G401 (cell line): ENCODE measurements around the gene PLA2G4C. TPM values are rescaled to one million over a fixed set of nuclear protein-coding genes. Genes with fewer than 3 reads are reported as not detected.

Experiments
- DNase-seq: peaks from one replicate; pipeline ENCODE4 v3.0.0-alpha.2; 2015; ENCODE audit warnings: low spot score
- in situ Hi-C: cut with HindIII; loops from 2 replicates; pipeline ENCODE4 v1.10.0; 2016; ENCODE audit warnings: low sequenced_read_pairs, mixed read lengths
- total RNA-seq: library from RNA; depleted of rRNA; stranded (reverse); fragments of >200 nt; shearing (Covaris generic); gene quantifications from 2 replicates; pipeline ENCODE4 v1.2.3, GENCODE V29; 2014; rRNA removed

The PLA2G4C gene
- total RNA-seq, 1 experiment from 2014 or later: 0.92 TPM

GRCh38 chr19:48006762-48007161 is 103.9 kb downstream of the PLA2G4C start:
- in situ Hi-C loops: no loop called here
- DNase-seq: no peak

DNA sequence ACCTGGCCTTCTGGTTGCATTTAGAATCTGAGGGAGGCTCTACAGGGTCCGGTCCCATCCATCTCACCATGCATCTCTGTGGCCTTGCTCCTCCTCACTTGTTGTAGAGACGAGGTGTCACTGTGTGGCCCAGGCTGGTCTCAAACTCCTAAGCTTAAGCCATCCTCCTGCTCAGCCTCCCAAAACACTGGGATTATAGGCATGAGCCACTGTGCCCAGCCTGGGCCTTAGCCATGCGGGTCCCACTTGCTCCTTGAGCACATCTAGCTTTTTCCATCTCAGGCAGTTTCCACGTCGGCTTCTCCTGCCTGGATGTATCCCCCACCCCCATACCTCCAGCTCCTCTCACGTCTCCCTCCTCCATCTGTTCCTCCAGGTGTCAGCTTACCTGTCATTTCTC is 106.4 kb downstream of the PLA2G4C start:
- no peak for DNase-seq
- in situ Hi-C loops: no loop called here

DNA sequence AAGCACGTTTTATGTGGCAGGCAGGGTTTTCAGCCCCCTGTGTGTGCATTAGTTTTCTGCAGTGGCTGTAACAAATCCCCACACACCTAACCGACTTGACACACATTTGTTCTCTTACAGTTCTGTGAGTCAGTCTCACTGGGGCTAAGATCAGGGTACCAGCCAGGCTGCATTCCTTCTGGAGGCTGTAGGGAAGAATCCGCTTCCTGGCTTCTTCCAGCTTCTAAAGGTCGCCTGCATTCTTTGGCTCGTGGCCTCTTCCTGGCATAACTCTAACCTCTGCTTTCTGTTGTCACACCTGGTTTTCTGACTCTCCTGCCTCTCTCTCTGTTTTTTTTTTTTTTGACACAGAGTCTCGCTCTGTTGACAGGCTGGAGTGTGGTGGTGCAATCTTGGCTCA is 109.8 kb downstream of the PLA2G4C start:
- no peak for DNase-seq
- in situ Hi-C loops: no loop called here

- no peak for DNase-seq
- in situ Hi-C loops: no loop called here
Observed at GRCh38 chr19:47998800-47999199, 111.8 kb downstream of the PLA2G4C start.

Other genes starting within 250 kb of the PLA2G4C start
- gene SULT2A1, start 224.5 kb downstream of the PLA2G4C start, total RNA-seq: not detected in 2 replicates
- not detected in 2 replicates for gene BSPH1, start 118.6 kb downstream of the PLA2G4C start, total RNA-seq
- not detected in 2 replicates for gene ELSPBP1, start 116.2 kb downstream of the PLA2G4C start, total RNA-seq
- not detected in 2 replicates for gene CABP5, start 66.7 kb downstream of the PLA2G4C start, total RNA-seq
- gene LIG1, start 59.5 kb upstream of the PLA2G4C start, total RNA-seq: 62.8 and 119 TPM in 2 replicates
- 3.1 and 3.6 TPM in 2 replicates for gene ZSWIM9, start 59.9 kb upstream of the PLA2G4C start, total RNA-seq
- gene CARD8, start 145.1 kb upstream of the PLA2G4C start, total RNA-seq: 25.9 and 36.0 TPM in 2 replicates
- gene ZNF114, start 159.3 kb upstream of the PLA2G4C start, total RNA-seq: 40.5 and 51.0 TPM in 2 replicates
- gene EMP3, start 214.7 kb upstream of the PLA2G4C start, total RNA-seq: 73.8 and 83.8 TPM in 2 replicates